ENCODE data around the gene GPATCH8.

GRCh38 chr17:44499722-44500121 lies 3.5 kb downstream of the GPATCH8 start:
- TF ChIP-seq POLR2AphosphoS5 (IDR thresholded peaks at IDR 0.05) (no peak), CTCF (IDR thresholded peaks at IDR 0.05 in 8 of 11, conservative IDR thresholded peaks at IDR 0.05 in 3 of 11) (no peak), POLR2A (IDR thresholded peaks at IDR 0.05) (no peak)
